Activated CD8-positive, alpha-beta memory T cell treated with anti-CD3 and anti-CD28 coated beads for 36 hours (primary cell): ENCODE data around the gene CXCL13. TPM values are rescaled to one million over a fixed set of nuclear protein-coding genes. Genes with fewer than 3 reads are reported as not detected.

Experiments used
- CTCF ChIA-PET: fragments of 350-600 bp; sonication (Branson Sonifier 250); formaldehyde crosslinking; loops from one replicate; lab custom pipeline; 2021; ENCODE audit warnings: antibody characterized with exemption; lab: Charles Lee
- POLR2A ChIA-PET: fragments of 350-600 bp; sonication (Branson Sonifier 250); formaldehyde crosslinking; loops from one replicate; lab custom pipeline; 2021; ENCODE audit warnings: antibody characterized with exemption; lab: Charles Lee
- total RNA-seq, 2 experiments: library from RNA; stranded (reverse); gene quantifications; one replicate each; pipeline ENCODE4 v1.2.3, GENCODE V29; 2021

CXCL13 gene
- total RNA-seq, 2 experiments from 2014 or later = 4.0 to 4.3 TPM

DNA sequence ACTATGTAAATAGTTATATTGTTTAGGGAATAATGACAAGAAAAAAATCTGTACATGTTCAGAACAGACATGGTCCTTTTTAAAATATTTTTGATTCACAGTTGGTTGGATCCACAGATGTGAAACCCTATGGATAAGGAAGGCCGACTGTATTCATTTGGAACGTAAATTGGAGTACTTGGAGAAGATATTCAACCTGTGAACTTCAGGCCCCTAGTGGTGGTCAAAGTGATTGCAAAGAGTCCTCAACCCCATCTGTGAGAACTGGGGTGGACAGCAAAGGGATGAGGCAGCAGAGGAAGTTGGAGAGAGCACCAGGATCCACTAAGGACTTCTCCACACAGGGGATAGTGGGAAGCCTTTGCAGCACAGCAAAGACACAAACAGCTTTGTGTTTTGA lies 6.2 kb upstream of the CXCL13 start:
- ChIA-PET POLR2A (no interaction called here), CTCF (interaction anchor here (0.9 to 4.6 kb wide), 6 partner anchors 15 to 181 kb away, joined by 3 to 22 read pairs (median 3); no protein-coding TSS in a partner anchor)

DNA sequence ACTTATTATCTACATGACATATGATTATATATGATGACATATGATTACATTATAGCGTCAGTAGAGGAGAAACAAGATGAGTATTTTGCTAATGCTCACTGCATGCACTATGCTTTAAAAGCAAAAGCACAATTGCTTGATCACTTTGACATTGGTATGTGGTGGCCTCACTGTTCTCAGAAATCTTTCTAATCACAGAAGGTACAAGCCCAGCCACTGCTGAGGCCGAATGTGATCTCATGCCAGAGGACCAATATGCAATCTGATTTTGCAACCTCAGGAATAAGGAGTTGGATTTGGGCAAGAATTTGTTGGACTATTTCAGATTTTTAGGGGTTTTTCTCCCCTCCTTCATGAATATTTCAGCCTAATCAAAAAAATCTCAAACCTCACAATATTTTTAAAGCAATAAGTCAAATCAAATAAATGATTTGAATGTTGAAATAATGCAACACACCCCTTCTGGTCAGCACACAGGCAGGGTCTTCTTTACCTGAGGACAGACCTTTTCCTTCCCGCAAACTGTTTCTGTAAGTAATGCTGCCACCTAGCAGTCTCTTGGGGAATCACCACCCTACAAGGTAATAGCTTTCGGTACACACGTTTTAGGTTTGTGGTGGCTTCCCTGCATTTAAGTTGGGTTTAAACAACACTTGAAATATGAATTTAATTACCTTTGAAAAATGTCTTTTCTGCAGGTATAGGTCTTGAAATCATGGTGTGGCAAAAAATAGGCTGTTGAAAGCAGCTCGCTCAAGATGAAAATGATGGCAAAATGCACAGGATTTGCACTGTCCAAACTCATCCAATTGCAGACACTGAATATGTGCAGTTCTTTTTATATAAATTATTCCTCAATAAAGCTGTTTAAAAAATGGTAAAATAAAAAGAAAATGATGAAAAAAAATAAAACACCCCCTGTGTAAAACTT lies 4.8 kb upstream of the CXCL13 start:
- CTCF ChIA-PET = interaction anchor here (0.5 to 4.6 kb wide), 19 partner anchors 9 to 261 kb away, joined by 3 to 22 read pairs (median 3); partner anchors contain the start of gene MRPL1

DNA sequence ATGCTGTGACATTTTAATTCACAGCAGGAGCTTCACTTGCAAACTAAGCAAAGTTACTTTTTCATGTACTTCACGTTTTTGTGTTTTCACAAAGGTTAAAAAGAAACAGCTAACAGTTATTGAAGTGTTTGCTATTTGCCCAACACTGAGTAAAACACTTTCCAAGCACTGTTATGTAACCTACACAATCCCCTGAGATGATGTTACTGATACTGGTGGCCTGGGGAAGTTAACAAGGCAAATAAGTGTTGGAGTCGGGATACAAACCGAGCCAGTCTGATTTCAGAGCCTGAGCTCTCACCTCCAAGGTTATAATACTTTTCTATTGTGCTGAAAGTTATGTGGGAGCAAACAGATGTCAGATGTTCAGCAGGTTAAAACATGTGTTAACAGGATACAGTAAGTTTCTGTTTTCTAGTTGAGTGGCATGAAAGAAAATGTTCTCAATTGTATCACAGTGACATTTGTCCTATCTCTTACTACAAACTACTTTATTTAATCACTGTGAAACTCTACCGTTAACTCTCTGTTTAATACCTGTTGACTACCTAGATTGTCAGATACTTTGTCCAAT lies 3.9 kb upstream of the CXCL13 start:
- ChIA-PET CTCF (interaction anchor here (0.9 to 4.6 kb wide), 13 partner anchors 10 to 260 kb away, joined by 3 to 22 read pairs (median 4); partner anchors contain the start of gene MRPL1), POLR2A (interaction anchor here (0.6 to 1.0 kb wide), 3 partner anchors 14 to 497 kb away, joined by 3 to 4 read pairs (median 3); no protein-coding TSS in a partner anchor)

More for the DNA sequence above, 4.8 kb upstream of the CXCL13 start:
- POLR2A ChIA-PET = interaction anchor here (0.6 to 1.0 kb wide), 3 partner anchors 9 to 101 kb away, joined by 3 to 4 read pairs (median 4); no protein-coding TSS in a partner anchor

- CTCF ChIA-PET = interaction anchor here (1.0 kb wide), 1 partner anchor 148 kb away, joined by 3 read pairs; no protein-coding TSS in a partner anchor
- POLR2A ChIA-PET = no interaction called here
Observed at GRCh38 chr4:77613267-77613666, 7.6 kb downstream of the CXCL13 start.

- POLR2A ChIA-PET = no interaction called here
- CTCF ChIA-PET = interaction anchor here (0.8 to 2.2 kb wide), 3 partner anchors 14 to 150 kb away, joined by 3 to 13 read pairs (median 4); no protein-coding TSS in a partner anchor
Observed at GRCh38 chr4:77615153-77615552, 9.5 kb downstream of the CXCL13 start.

GRCh38 chr4:77617203-77617602 lies 11.6 kb downstream of the CXCL13 start:
- ChIA-PET POLR2A (no interaction called here), CTCF (interaction anchor here (0.6 to 1.6 kb wide), 8 partner anchors 9 to 345 kb away, joined by 3 to 5 read pairs (median 3); no protein-coding TSS in a partner anchor)

GRCh38 chr4:77618383-77619241 lies 13.0 kb downstream of the CXCL13 start:
- CTCF ChIA-PET = interaction anchor here (0.7 to 2.2 kb wide), 9 partner anchors 11 to 234 kb away, joined by 3 to 11 read pairs (median 3); no protein-coding TSS in a partner anchor
- POLR2A ChIA-PET = no interaction called here

DNA sequence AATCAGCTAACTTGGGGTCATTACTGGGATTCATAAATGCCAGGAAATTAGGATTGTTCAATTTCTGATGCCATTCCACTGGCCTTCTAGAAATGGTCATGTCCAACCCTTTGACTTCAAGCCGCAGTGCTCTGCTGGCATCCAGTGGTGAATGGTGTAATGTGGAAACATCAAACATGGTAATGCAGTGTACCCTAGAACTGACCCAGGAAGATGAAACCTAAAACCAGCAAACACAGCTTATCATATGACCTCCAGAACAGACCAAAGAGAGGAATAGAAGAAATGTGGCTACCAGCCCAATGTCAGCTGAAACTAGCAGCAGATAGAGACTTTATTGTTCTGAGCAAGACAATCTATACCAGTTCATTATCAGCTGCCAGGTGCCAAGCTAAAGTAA lies 13.8 kb downstream of the CXCL13 start:
- CTCF ChIA-PET = interaction anchor here (0.7 to 2.2 kb wide), 8 partner anchors 31 to 1681 kb away, joined by 3 to 11 read pairs (median 4); no protein-coding TSS in a partner anchor
- POLR2A ChIA-PET = no interaction called here

DNA sequence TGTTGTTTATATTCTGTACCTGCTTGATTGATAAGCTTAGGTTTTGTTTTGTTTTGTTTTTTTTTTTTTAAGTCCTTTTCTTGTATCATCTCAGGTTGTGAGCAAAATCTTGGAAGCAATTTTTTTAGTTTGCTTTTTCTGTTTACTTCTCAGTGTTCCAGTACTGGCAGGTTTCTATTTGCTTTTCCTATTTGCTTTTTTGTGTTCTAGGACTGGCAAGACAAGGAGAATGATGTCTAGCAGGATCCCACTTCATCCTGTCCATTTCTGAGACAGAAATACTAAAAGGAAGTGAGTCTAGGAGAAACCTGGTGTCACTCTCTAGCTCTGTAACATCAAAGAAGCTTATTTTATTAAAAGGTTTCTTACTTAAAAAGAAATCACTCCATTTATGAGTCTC lies 15.6 kb downstream of the CXCL13 start:
- CTCF ChIA-PET = no interaction called here
- POLR2A ChIA-PET = no interaction called here

- ChIA-PET POLR2A (no interaction called here), CTCF (no interaction called here)
Observed at GRCh38 chr4:77623091-77623490, 17.5 kb downstream of the CXCL13 start.

DNA sequence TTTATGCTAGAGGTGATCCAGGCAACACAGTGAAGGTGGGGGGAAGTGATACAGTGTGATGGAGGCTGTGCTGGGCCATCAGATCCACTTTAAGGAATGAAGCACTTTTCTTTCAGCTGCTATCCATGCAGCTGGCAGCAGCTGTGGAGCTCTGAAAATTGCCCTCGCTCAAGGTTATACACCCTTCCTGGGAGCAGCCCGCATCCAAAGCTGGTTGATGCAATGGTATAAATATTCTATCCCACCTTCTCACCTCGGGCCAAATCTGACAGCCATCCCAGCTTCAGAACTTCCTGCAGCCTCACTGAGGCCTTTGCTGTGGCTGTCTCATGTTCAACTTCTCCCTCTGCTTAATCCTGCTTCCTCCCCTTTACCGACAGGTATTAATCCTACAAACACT lies 18.6 kb downstream of the CXCL13 start:
- CTCF ChIA-PET = no interaction called here

DNA sequence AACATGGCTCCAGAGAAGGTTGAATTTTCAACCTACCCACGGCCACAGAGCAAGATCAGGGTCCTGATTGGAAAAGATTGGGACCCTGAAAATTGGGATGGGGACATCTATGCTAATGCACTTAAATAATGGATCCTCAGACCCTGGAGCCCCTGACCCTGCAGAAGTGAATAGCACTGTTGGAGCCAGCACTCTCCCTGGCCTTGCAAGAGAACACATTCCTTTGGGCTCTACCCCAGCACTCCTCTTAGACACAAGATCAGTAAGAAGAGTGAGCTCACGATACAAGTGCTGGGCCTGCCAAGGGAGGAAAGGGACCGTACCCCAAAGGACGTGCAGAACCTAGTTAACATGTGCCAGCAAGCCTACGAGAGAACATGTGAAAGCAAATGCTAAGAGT lies 19.9 kb downstream of the CXCL13 start:
- CTCF ChIA-PET = no interaction called here
- POLR2A ChIA-PET = no interaction called here

More for the DNA sequence above, 18.6 kb downstream of the CXCL13 start:
- POLR2A ChIA-PET = no interaction called here

DNA sequence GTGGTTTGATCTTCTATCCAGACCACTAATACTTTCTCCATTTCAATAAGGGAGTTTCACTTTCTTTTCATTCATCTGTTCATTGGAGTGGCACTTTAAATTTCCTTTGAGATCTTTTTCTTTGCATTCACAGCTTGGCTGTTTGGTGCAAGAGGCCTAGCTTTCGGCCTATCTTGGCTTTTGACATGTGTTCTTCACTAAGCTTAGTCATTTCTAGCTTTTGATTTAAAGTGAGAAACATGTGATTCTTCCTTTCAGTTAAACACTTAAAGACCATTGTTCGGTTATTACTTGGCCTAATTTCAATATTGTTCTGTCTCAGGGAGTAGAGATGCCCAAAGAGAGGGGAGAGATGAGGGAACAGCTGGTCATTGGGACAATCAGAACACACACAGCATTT lies 24.3 kb downstream of the CXCL13 start:
- ChIA-PET POLR2A (interaction anchor here (1.6 kb wide), 1 partner anchor 232 kb away, joined by 6 read pairs; no protein-coding TSS in a partner anchor), CTCF (interaction anchor here (1.0 to 1.2 kb wide), 3 partner anchors 12 to 43 kb away, joined by 3 to 4 read pairs (median 3); no protein-coding TSS in a partner anchor)

DNA sequence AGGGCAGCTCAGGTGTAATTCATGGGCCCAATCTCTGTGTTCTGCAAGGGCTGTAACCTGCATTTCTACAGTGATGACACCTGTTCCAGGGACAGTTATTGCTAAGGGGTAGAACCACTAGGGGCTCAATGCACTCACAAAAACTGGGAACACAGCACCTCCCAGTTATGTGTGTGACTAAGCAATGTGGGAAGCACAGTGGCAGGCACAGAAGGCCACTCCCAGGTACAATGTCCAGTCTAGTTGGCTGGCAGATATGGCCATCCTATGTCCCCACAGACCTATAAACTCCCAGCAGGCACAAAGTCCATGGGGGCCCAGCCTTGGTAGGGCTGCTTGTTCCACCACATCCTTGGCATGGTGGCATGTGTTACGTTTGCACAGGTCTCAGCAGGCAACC lies 25.7 kb downstream of the CXCL13 start:
- CTCF ChIA-PET = interaction anchor here (1.1 kb wide), 1 partner anchor 9 kb away, joined by 3 read pairs; no protein-coding TSS in a partner anchor
- POLR2A ChIA-PET = no interaction called here

- ChIA-PET CTCF (no interaction called here), POLR2A (no interaction called here)
Observed at GRCh38 chr4:77634132-77634785, 28.6 kb downstream of the CXCL13 start.

DNA sequence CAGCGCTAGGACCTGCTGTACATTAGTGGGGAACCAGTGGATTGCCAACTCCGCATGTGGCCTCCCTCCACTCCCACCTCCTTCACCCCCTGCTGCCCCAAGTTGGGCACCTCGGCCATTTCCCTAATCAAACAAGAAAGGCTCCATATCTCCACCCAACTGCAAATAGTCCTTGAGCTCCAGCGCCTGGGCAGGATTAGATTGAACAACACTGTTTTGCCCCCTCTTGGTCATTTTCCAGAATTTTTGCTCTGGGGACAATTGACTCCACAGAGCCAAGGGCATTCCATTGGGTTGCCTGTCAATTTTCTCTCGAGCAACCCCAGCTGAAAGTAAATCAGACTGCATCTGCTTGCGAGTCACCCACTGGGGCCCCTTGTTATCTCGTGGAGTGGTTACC lies 29.6 kb downstream of the CXCL13 start:
- CTCF ChIA-PET = no interaction called here
- POLR2A ChIA-PET = no interaction called here

DNA sequence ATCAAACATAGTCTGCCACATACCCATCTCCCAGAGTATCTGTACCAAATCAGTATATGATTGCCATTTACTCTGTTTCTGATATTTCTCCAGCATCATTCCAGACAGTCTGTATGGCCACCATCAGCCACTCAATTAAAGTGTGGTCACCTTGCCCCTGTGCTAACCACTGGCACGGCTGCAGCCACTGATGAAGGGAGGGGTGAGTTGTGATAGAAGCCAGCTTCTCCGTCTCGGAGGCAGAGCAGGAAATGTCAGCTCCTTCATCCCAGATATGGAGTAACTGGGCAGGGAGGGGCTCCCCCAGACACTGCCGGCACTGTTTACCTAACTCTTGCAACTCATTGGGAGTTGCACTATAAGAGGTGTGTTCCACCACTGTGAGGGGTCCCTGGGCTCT lies 30.3 kb downstream of the CXCL13 start:
- POLR2A ChIA-PET = no interaction called here
- CTCF ChIA-PET = no interaction called here

- ChIA-PET POLR2A (no interaction called here), CTCF (no interaction called here)
Observed at GRCh38 chr4:77636902-77637301, 31.3 kb downstream of the CXCL13 start.
